Right kidney (tissue), 1 donor: ENCODE data around the gene TSSC4.

Experiments used
- DNase-seq: peaks from one replicate; pipeline ENCODE4 v3.0.0-alpha.2; 2016

Gene TSSC4

GRCh38 chr11:2433106-2433925, 32.8 kb downstream of the TSSC4 start:
- DNase-seq, result no peak

GRCh38 chr11:2434008-2434407, 33.5 kb downstream of the TSSC4 start:
- no peak for DNase-seq

- DNase-seq, result no peak
Observed at GRCh38 chr11:2434506-2435255, 34.1 kb downstream of the TSSC4 start.

- DNase-seq, result no peak
Observed at GRCh38 chr11:2435288-2436012, 34.9 kb downstream of the TSSC4 start.

GRCh38 chr11:2436013-2436520, 35.5 kb downstream of the TSSC4 start:
- DNase-seq, result no peak

GRCh38 chr11:2436521-2437031, 36.0 kb downstream of the TSSC4 start:
- DNase-seq, result no peak

- DNase-seq, result no peak
Observed at GRCh38 chr11:2437516-2437915, 37.0 kb downstream of the TSSC4 start.

GRCh38 chr11:2439820-2440219, 39.3 kb downstream of the TSSC4 start:
- no peak for DNase-seq

GRCh38 chr11:2440646-2441045, 40.1 kb downstream of the TSSC4 start:
- no peak for DNase-seq

- DNase-seq, result no peak
Observed at GRCh38 chr11:2441171-2441570, 40.6 kb downstream of the TSSC4 start.

- no peak for DNase-seq
Observed at GRCh38 chr11:2442589-2442988, 42.0 kb downstream of the TSSC4 start.

GRCh38 chr11:2443406-2443805, 42.9 kb downstream of the TSSC4 start:
- no peak for DNase-seq

GRCh38 chr11:2443881-2444820, 43.6 kb downstream of the TSSC4 start, which contains the start of gene TRPM5:
Gene TRPM5, minus strand, starts transcription at chr11:2444514. Its CDS starts 21,478 bp downstream, at chr11:2423036.
- peak; percentile 50 for DNase-seq

- peak; percentile 56 for DNase-seq
Observed at GRCh38 chr11:2444821-2445745, 44.5 kb downstream of the TSSC4 start, which contains the start of gene KCNQ1. Gene KCNQ1, plus strand, starts transcription at chr11:2445008. Its CDS starts 91 bp downstream, at chr11:2445099.

- no peak for DNase-seq
Observed at GRCh38 chr11:2445746-2446551, 45.4 kb downstream of the TSSC4 start.

- no peak for DNase-seq
Observed at GRCh38 chr11:2446590-2447252, 46.2 kb downstream of the TSSC4 start.

GRCh38 chr11:2447253-2447950, 46.9 kb downstream of the TSSC4 start:
- no peak for DNase-seq
